Hematopoietic multipotent progenitor cell (in vitro differentiated cells): ENCODE data around the gene DOCK11. TPM values are rescaled to one million over a fixed set of nuclear protein-coding genes. Genes with fewer than 3 reads are reported as not detected.
"Not testable (repeated sequence)": the region's sequence is repeated elsewhere in the genome, so short reads cannot be mapped to it uniquely, and the experiment has no call there.

Experiments used
- DNase-seq, 3 donors: peaks; one replicate each; pipeline ENCODE4 v3.0.0-alpha.2; 2011 to 2015; ENCODE audit warnings: low read depth in 2 of 3, low spot score in 2 of 3
- small RNA-seq: library from RNA; depleted of rRNA; stranded (forward); fragments of <200 nt; gene quantifications from one replicate; pipeline ENCODE3, GENCODE V24; 2012
- total RNA-seq: library from RNA; depleted of rRNA; stranded (reverse); fragments of >200 nt; gene quantifications from one replicate; pipeline ENCODE4 v1.2.3, GENCODE V29; 2012

Gene DOCK11
- total RNA-seq, 1 donor: 40.1 TPM

DNA sequence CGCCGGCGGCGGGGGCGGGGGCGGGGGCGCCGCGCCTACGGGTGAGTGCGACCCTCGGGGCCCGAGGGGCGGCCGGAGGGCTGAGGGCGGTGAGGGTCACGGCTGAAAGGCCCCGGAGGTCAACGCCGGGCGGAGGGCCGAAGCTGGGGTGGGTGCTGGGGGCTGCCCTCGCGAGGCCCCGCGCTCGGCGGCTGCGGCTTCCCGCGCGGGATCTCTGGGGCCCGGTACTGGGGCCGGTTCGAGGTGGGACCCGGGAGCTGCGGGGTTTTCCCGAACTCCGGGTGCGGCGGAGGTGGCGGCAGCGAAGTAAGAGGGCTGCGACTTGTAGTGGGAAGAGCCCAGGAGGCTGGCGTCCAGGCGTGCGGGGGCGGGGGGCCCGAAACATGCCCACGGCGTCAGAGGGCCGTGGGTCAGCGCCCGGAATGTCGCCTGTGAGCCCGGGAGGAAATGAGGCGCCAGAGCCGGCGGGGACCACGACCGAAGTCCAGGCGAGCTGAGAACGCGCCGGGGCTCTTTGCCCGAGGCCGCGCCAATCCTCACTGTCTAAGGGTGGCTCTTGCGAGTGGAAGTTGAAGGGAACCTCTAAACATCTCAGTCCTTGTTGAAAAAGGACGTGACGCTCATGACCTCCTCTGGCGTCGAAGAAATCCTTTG is 232.2 kb downstream of the DOCK11 start:
- no peak for DNase-seq

DNA sequence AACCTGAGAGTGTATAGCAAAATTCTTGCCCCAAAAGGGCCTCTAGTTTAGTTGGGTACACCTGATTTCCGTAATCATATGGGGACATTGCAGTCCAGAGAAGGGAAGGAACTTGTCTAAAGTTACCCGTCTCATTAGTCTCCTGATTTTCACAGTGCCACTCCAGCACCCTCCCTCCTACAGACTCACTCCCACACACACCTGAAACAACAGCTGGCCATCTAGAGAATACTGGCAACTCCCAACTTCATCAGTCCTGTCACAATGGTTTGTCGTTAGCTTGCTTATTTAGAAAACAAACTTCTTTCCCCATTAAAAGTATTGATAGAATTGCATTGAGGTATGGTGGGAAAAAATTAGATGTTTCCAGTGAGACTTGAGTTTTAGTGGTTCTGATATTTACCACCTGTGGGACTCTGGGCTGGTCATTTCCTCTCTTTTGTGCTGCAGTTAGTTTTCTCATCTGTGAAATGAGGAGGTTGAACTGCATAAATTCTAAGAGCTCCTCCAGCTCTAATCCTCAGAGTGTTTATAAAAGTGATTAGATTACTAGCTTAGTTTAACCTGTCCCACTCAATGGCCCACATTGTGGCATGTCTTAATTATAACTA is 233.5 kb downstream of the DOCK11 start:
- no peak for DNase-seq

DNA sequence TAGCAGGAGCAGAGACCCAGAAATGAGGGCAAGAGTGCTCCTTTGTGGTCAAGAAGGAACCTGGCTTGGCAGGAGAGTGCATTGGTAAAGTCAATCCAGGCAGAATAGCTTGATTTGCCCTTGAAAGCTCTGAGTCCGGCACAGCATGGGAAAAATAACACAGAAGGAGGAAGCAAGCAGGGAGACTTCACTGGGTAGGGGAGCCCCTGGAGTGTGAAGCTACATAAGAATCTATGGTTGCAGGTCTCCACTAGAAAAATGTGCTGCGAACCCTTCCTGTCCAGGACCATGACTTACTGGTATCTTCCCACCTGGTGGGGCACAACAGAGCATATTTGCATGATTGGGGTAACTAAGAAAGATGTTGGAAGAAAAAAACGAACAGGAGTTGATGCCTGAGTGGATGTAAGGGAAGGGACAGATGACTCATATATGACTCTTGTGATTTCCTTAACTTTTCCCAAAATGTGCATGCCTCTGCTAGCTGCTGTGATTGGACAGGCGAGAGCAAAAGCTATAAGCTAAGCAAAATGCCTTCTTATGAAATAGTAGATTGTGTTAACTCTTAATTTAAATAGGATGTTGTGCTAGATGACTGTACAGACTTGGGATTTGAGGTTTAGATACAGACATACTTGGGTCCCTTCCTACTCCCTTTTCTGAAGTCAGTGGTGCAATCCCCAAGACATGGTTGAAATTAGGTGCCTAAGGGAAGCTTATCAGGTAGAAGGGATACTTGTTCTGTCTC is 235.1 kb downstream of the DOCK11 start:
- DNase-seq: no peak

DNA sequence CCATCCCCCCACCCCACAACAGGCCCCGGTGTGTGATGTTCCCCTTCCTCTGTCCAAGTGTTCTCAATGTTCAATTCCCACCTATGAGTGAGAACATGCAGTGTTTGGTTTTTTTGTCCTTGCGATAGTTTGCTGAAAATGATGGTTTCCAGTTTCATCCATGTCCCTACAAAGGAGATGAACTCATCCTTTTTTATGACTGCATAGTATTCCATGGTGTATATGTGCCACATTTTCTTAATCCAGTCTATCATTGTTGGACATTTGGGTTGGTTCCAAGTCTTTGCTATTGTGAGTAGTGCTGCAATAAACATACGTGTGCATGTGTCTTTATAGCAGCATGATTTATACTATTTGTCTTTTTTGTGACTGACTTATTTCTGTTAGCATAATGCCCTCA is 236.9 kb downstream of the DOCK11 start:
- DNase-seq: not testable (repeated sequence)

DNA sequence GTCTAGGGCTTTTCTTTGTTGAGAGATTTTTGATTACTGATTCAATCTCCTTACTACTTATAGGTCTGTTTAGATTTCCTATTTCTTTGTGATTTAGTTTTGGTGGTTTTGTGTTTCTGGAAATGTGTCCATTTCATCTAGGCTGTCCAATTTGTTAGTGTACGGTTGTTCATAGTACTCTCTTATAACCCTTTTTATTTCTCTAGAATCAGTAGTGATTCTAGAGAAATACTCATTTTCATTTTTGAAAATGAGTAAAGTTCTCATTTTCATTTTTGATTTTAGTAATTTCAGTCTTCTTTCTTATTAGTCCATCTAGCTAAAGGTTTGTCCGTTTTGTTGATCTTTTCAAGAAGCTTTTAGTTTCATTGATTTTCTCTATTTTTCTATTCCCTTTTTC is 239.3 kb downstream of the DOCK11 start:
- DNase-seq: no peak

Small RNA genes lying within 50 kb of the gene (small RNA-seq; reads per million reads assigned to genes)
- gene RF00019: not detected

Other genes with a start within 250 kb of the DOCK11 start
- gene WDR44, start 149.7 kb upstream of the DOCK11 start, total RNA-seq: 6.7 TPM
- gene IL13RA1, start 231.8 kb downstream of the DOCK11 start, total RNA-seq: 0.81 TPM